ENCODE measurements around the gene METTL13.
A peak's percentile ranks its signal among the peaks of the same experiment; 100 is the strongest.

The METTL13 gene

GRCh38 chr1:171802207-171802606 lies 20.7 kb downstream of the METTL13 start:
- DNase-seq (ENCODE audit: low read depth), result no peak

GRCh38 chr1:171803045-171803444 lies 21.6 kb downstream of the METTL13 start:
- DNase-seq (ENCODE audit: low read depth), result no peak

- no peak for DNase-seq (ENCODE audit: low read depth)
Observed at GRCh38 chr1:171803461-171804022, 22.1 kb downstream of the METTL13 start.

- DNase-seq (ENCODE audit: low read depth), result no peak
Observed at GRCh38 chr1:171805395-171806115, 24.1 kb downstream of the METTL13 start.

- no peak for DNase-seq (ENCODE audit: low read depth)
Observed at GRCh38 chr1:171807556-171807955, 26.1 kb downstream of the METTL13 start.

GRCh38 chr1:171809834-171810233 lies 28.4 kb downstream of the METTL13 start:
- DNase-seq (ENCODE audit: low read depth), result no peak

GRCh38 chr1:171811672-171812071 lies 30.2 kb downstream of the METTL13 start:
- DNase-seq (ENCODE audit: low read depth), result no peak

- no peak for DNase-seq (ENCODE audit: low read depth)
Observed at GRCh38 chr1:171814692-171815091, 33.2 kb downstream of the METTL13 start.

GRCh38 chr1:171816300-171816901 lies 34.9 kb downstream of the METTL13 start:
- DNase-seq (ENCODE audit: low read depth), result no peak

- peak; percentile 1 for DNase-seq (ENCODE audit: low read depth)
Observed at GRCh38 chr1:171817511-171818265, 36.2 kb downstream of the METTL13 start.

GRCh38 chr1:171819946-171820345 lies 38.5 kb downstream of the METTL13 start:
- no peak for DNase-seq (ENCODE audit: low read depth)

- no peak for DNase-seq (ENCODE audit: low read depth)
Observed at GRCh38 chr1:171826973-171827372, 45.5 kb downstream of the METTL13 start.

- no peak for DNase-seq (ENCODE audit: low read depth)
Observed at GRCh38 chr1:171828794-171829193, 47.3 kb downstream of the METTL13 start.

GRCh38 chr1:171833091-171833825 lies 51.8 kb downstream of the METTL13 start:
- no peak for DNase-seq (ENCODE audit: low read depth)

GRCh38 chr1:171834821-171835220 lies 53.4 kb downstream of the METTL13 start:
- no peak for DNase-seq (ENCODE audit: low read depth)

GRCh38 chr1:171835891-171836290 lies 54.4 kb downstream of the METTL13 start:
- DNase-seq (ENCODE audit: low read depth), result no peak

GRCh38 chr1:171841050-171841910 lies 59.8 kb downstream of the METTL13 start, which contains the start of gene DNM3:
Gene DNM3 (plus strand): TSS chr1:171841498. CDS start chr1:171841657, 159 bp downstream.
- peak; percentile 74 for DNase-seq (ENCODE audit: low read depth)

- no peak for DNase-seq (ENCODE audit: low read depth)
Observed at GRCh38 chr1:171841931-171842761, 60.7 kb downstream of the METTL13 start.

- DNase-seq (ENCODE audit: low read depth), result no peak
Observed at GRCh38 chr1:171844381-171844780, 62.9 kb downstream of the METTL13 start.

- DNase-seq (ENCODE audit: low read depth), result no peak
Observed at GRCh38 chr1:171845998-171846397, 64.5 kb downstream of the METTL13 start.
